Activated naive CD4-positive, alpha-beta T cell treated with anti-CD3 and anti-CD28 coated beads, Interleukin-2, amount 50 U/mL, for 16 hours (primary cell): Measurements from ENCODE around the gene ABCA5.
"Not testable (repeated sequence)": the region's sequence is repeated elsewhere in the genome, so short reads cannot be mapped to it uniquely, and the experiment has no call there.

Source experiments
- DNase-seq: peaks from one replicate; pipeline ENCODE4 v3.0.0-alpha.2; 2020

ABCA5 gene

DNA sequence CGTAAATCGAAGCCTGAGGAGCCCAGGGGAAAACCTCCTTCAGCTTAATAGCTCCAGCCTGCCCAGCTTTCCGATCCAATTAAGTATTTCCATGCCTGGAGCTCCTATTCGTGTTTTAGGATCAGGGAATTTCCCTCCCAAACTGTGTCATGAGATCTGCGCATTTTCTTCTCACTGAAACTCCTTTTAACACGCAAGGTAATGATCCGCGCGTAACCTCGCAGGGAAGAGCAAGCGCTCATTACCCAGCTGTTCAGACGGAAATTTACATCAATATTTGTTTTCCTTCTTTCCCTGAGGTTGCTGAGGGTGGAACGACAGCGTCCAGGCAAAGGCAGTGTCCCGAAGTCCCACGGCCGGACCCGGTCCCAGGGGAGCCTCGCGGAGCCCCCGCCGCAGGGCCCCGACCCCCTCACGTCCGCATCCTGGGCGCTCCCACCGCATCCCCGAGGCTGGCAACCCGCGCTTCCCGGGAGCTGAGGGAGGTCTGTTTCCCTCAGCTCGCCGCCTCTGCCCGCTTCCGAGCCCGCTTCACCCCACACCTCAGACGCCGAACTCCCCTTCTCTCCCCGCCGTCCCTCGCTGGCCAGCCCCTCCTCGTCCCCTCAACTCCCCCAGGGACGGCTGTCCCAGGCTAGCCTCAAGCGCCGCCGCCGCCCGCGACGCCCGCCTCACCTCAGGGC is 415 bp downstream of the ABCA5 start:
- peak; percentile 19 for DNase-seq

- DNase-seq: no peak
Measured at GRCh38 chr17:69325518-69326376, 1.2 kb downstream of the ABCA5 start.

DNA sequence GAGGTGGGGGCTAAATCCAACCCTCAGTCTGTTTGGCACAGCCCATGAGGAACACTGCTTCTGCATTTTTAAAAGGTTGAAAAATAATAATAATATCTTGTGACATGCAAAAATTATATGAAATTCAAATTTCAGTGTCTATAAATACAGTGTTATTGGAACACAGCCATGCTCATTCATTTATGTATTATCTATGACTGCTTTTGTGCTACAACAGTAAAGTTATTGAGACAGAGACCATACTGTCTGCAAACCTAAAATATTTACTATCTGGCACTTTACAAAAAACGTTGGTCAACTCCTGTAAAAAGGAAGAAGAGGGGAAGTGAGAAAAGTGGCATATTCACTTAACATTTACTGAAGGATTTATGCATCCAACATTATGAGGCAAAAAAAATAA is 3.1 kb downstream of the ABCA5 start:
- DNase-seq: no peak

- DNase-seq: no peak
Measured at GRCh38 chr17:69320908-69321238, 6.1 kb downstream of the ABCA5 start.

- no peak for DNase-seq
Measured at GRCh38 chr17:69320210-69320907, 6.6 kb downstream of the ABCA5 start.

GRCh38 chr17:69317625-69318024 is 9.3 kb downstream of the ABCA5 start:
- DNase-seq: no peak

- no peak for DNase-seq
Measured at GRCh38 chr17:69314246-69315065, 12.5 kb downstream of the ABCA5 start.

GRCh38 chr17:69305177-69305576 is 21.8 kb downstream of the ABCA5 start:
- no peak for DNase-seq

DNA sequence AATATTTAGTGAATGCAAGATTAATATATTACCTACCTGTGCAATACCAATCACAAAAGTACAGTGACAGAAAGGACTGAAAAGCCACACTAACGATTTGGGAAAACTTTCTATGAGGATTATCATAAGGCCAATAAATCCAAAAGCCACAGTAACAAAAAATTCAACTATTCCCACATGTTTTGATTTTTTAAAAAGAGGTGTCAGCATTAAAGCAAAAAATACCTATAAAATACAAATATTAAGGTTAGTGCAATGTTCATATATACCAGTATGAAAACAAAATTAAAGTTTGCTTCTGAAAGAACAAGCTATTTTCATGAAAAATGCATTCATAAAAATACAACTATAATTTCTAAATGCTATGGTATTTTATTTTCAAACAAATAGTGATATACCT is 24.3 kb downstream of the ABCA5 start:
- no peak for DNase-seq

DNA sequence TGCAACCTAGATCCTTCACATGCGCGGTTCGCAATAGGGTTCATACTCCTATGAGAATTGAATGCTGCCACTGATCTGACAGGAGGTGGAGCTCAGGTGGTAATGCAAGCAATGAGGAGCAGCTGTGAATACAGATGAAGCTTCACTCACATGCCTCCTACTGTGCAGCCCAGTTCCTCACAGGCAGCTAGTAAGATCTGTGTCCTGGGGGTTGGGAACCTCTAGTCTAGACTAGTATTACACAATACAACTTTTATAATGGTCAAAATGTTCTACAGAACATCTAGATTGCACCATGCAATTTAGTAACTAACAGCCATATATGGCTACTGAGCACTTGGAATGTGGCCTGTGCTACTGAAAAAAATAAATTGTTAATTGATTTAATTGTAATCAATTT is 26.7 kb downstream of the ABCA5 start:
- DNase-seq: no peak

DNA sequence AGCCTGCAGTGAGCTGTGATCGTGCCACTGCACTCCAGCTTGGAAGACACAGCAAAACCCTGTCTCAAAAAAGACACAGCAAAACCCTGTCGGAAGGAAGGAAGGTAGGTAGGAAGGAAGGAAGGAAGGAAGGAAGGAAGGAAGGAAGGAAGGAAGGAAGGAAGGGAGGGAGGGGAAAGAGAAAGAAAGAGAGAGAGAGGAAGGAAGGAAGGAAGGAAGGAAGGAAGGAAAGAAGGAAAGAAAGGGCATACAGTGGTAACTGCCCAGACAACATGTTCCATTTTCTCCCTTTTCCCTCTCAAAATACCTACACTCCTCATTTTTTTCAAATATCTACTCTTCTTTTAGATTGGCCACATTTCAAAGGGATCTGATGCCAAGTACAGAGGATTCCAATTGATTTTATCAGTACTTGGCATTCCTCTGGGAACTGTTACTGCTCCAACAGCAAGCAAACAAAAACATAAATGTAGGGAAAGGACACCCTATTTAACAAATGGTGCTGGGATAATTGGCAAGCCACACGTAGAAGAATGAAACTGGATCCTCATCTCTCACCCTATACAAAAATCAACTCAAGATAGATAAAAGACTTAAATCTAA is 28.7 kb downstream of the ABCA5 start:
- not testable (repeated sequence) for DNase-seq

- DNase-seq: no peak
Measured at GRCh38 chr17:69287168-69287567, 39.8 kb downstream of the ABCA5 start.

GRCh38 chr17:69286257-69286656 is 40.7 kb downstream of the ABCA5 start:
- DNase-seq: no peak

GRCh38 chr17:69284646-69285045 is 42.3 kb downstream of the ABCA5 start:
- DNase-seq: no peak

DNA sequence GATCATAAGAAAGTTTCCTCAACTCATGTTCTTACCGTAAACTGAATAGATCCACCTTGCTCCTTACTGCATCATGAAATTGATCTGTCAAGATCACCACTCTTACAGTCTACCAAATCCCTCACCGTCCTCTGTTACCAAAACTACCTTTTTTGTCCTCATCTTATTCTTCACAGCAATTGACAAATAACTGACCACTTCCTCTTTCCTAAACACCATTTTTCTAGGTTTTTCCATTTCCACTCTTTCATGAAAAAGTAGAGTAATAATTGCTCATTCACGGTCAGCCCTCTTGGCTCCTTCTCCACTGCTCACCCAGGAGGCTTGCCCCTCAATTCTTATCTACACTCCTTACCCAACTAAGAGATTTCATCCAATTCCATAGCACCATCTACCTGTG is 44.9 kb downstream of the ABCA5 start:
- DNase-seq: no peak

- not testable (repeated sequence) for DNase-seq
Measured at GRCh38 chr17:69276279-69276678, 50.7 kb downstream of the ABCA5 start.

DNA sequence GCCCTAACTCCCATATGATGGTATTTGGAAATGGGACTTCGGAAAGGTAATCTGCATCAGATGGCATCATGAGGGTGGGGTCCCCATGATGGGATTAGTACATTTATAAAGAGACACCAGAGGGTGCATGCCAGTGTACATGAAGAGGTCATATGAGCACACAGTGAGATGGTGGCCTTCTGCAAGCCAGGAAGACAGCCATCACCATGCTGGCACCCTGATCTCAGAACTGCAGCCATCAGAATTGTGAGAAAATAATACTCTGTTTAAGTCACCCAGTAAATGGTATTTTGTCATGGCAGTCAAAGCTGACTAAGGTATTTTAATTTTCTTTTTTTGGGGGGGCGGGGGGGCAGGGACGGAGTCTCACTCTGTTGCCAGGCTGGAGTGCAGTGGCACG is 51.2 kb downstream of the ABCA5 start:
- DNase-seq: no peak

GRCh38 chr17:69271023-69271422 is 55.9 kb downstream of the ABCA5 start:
- no peak for DNase-seq

DNA sequence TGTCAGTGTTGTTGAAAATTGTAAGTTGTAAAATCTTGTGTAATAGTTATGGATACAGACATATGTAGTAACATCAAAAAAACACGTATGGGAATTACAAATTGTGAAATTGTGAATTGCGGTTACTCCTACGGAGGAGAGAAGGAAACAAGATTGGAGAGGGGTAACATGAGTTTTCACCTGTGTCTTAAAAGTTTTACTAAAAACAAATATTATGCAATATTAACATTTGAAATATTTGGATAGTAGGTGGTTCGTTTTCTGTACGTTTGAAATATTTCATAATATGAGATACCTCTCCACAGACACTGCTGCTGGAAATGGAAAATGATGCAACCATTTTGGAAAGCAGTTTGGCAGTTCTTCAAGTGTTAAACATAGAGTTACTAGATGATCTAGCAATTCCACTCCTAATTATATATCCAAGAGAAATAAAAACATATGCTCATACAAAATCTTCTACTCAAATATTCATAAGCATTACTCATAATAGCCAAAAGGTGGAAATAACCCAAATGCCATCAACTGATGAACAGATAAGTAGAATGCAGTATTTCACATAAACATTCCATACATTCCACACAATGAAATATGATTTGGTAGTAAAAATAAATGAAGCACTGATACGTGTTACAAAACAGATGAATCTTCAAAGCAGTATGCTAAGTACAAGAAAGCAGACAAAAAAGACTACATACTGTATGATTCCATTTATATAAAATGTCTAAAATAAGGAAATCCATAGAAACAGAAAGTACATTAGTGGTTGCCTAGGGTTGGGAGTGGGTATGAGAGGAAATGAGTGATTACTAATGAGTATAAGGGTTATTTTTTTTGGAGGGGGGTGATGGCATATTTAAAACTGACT is 57.6 kb downstream of the ABCA5 start:
- DNase-seq: no peak

DNA sequence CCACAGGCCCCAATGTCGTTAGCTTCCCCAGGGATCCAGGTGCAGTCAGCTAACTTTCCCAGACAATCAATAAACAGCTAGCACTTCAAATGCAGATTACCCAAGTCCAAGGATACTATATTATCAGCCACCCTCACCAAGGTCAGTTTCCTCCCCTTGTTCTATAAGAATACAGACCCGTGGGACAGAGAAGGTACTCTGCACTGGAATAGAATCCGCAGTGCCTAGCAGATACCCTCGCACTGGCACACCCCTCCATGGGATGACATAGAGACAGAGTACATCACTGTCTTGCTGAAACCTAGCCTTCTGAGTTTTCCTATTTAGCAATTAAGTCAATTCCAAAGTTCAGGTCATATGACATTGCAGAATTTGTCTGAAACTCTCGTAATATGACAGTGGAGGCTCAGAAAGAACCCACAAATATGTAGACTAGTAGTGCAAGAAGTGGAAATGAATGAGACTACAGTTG is 58.4 kb downstream of the ABCA5 start:
- DNase-seq: no peak

- no peak for DNase-seq
Measured at GRCh38 chr17:69267219-69267618, 59.7 kb downstream of the ABCA5 start.
